Measurements from ENCODE around the gene PRPS2. TPM values are rescaled to one million over a fixed set of nuclear protein-coding genes. Genes with fewer than 3 reads are reported as not detected.

Gene PRPS2
- polyA plus RNA-seq, 1 of the 3 experiments (the other 2 are of a cell fraction) = 11.1 TPM

DNA sequence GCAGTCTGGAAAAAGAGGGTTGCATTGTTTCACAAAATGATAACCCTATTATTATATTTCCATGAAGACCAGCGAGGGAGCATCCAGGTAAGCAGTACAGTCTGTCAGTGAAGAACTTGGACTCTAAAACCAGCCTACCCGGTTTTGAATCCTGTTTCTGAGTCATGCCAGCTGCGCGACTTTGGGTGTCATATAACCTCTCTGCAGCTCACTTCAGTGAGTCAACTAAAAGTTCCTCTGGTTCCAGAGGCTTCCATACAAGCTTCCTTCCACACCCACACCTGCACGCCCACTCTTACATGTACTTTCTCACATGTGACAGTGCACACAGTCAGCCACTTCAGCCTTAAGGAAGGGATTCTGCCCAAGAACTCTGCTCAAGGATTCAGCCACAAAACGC is 49.8 kb upstream of the PRPS2 start:
- no peaks in the 10 kb centered on the region for H3K9me3 ChIP-seq
- POLR2A ChIA-PET = no interaction called here
- no peak overlapping the region for H3K4me2 ChIP-seq
- CTCF ChIA-PET = interaction anchor here (0.9 kb wide), 1 partner anchor 40 kb away, joined by 3 read pairs; no protein-coding TSS in a partner anchor
- H3F3A ChIP-seq (replicated peaks; ENCODE audit: insufficient read depth) = no peaks in the 10 kb centered on the region
- H3K9me2 ChIP-seq = no peaks in the 10 kb centered on the region
- no peaks in the 10 kb centered on the region for H4K20me1 ChIP-seq (ENCODE audit: insufficient read depth)
- H2AFZ ChIP-seq (ENCODE audit: low read depth) = no peak overlapping the region
- no peak for DNase-seq
- no peaks in the 10 kb centered on the region for H3K79me2 ChIP-seq (ENCODE audit: insufficient read depth)
- no peak overlapping the region for H3K4me3 ChIP-seq (ENCODE audit: low read depth in 2 of 2, low read length in 1 of 2)
- H3K4me1 ChIP-seq (ENCODE audit: control insufficient read depth in 1 of 2, insufficient read depth in 2 of 2, low read depth in 1 of 2, low read length in 1 of 2) = no peaks in the 10 kb centered on the region
- 5% methylated on average over 6 of the region's 6 CpGs for WGBS (ENCODE audit: low lambda C conversion rate)
- no peaks in the 10 kb centered on the region for H3K27me3 ChIP-seq (ENCODE audit: insufficient read depth)
- H3K9ac ChIP-seq = no peak overlapping the region
- no peaks in the 10 kb centered on the region for H3K36me3 ChIP-seq (replicated peaks in 1 of 2; ENCODE audit: control insufficient read depth in 1 of 2, insufficient read depth in 2 of 2, low read length in 1 of 2)
- TF ChIP-seq RCOR1 (IDR thresholded peaks at IDR 0.05; ENCODE audit: low read length) (no peak), NFIC (IDR thresholded peaks at IDR 0.05; ENCODE audit: borderline replicate concordance) (no peak)
- H3K27ac ChIP-seq (ENCODE audit: low read depth in 2 of 2, low read length in 1 of 2) = no peak overlapping the region

GRCh38 chrX:12747433-12747832 is 43.8 kb upstream of the PRPS2 start:
- Histone ChIP-seq H3K9me3 (no peaks in the 10 kb centered on the region), H3F3A (replicated peaks; ENCODE audit: insufficient read depth) (no peaks in the 10 kb centered on the region), H3K27me3 (ENCODE audit: insufficient read depth) (no peaks in the 10 kb centered on the region; the same call in 1 of the 2 replicates), H3K79me2 (ENCODE audit: insufficient read depth) (no peaks in the 10 kb centered on the region), H3K4me1 (ENCODE audit: control insufficient read depth in 1 of 2, insufficient read depth in 2 of 2, low read depth in 1 of 2, low read length in 1 of 2) (no peaks in the 10 kb centered on the region), H3K4me3 (ENCODE audit: low read depth in 2 of 2, low read length in 1 of 2) (no peak overlapping the region), H3K9me2 (no peaks in the 10 kb centered on the region), H2AFZ (ENCODE audit: low read depth) (no peak overlapping the region), H3K9ac (no peak overlapping the region), H3K27ac (ENCODE audit: low read depth in 2 of 2, low read length in 1 of 2) (no peak overlapping the region), H4K20me1 (ENCODE audit: insufficient read depth) (no peaks in the 10 kb centered on the region), H3K4me2 (no peak overlapping the region), H3K36me3 (replicated peaks in 1 of 2; ENCODE audit: control insufficient read depth in 1 of 2, insufficient read depth in 2 of 2, low read length in 1 of 2) (no peaks in the 10 kb centered on the region)
- 31% methylated on average over 1 of the region's 1 CpG for WGBS (ENCODE audit: low lambda C conversion rate)
- POLR2A ChIA-PET = no interaction called here
- CTCF ChIA-PET = interaction anchor here (3.1 kb wide), 1 partner anchor 23 kb away, joined by 13 read pairs; no protein-coding TSS in a partner anchor
- no peak for DNase-seq
- TF ChIP-seq PBX3 (IDR thresholded peaks at IDR 0.05) (no peak), JUND (IDR thresholded peaks at IDR 0.05) (no peak)

DNA sequence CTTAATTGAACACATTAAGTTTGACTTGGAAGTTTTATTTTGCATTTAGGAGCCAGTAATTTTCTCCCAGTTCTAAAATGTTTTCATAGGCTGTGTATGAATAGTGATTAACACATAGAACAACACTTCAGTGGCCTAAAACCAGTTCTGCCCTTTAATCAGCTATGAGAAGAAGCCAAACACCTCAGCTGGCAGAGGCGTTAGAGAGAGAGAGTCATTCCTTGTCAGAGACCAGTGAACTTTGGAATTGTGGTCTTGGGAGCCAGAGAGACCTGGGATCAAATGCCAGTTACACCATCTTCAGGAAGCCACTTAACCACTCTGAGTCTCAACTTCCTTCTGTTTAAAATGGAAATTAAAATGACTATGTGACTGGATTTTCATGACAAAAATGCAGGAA is 39.3 kb upstream of the PRPS2 start:
- no peaks in the 10 kb centered on the region for H4K20me1 ChIP-seq (ENCODE audit: insufficient read depth)
- no peaks in the 10 kb centered on the region for H3K9me2 ChIP-seq
- DNase-seq = no peak
- TF ChIP-seq FOXM1 (IDR thresholded peaks at IDR 0.05; ENCODE audit: low read depth) (no peak), IRF3 (IDR thresholded peaks at IDR 0.05; ENCODE audit: low read depth, low read length) (no peak), TAF1 (IDR thresholded peaks at IDR 0.05; ENCODE audit: borderline replicate concordance, low read depth, low read length) (no peak), RFX5 (IDR thresholded peaks at IDR 0.05; ENCODE audit: low read length) (no peak), JUND (IDR thresholded peaks at IDR 0.05) (no peak), TCF12 (IDR thresholded peaks at IDR 0.05) (no peak)
- H3K27ac ChIP-seq (ENCODE audit: low read depth in 2 of 2, low read length in 1 of 2) = no peak overlapping the region
- H3K9me3 ChIP-seq = no peaks in the 10 kb centered on the region
- H3K79me2 ChIP-seq (ENCODE audit: insufficient read depth) = no peaks in the 10 kb centered on the region
- 0% methylated on average over 1 of the region's 1 CpG for WGBS (ENCODE audit: low lambda C conversion rate)
- no peak overlapping the region for H3K4me2 ChIP-seq
- H2AFZ ChIP-seq (ENCODE audit: low read depth) = no peak overlapping the region
- ChIA-PET POLR2A (interaction anchor here (0.6 kb wide), 1 partner anchor 9 kb away, joined by 5 read pairs; no protein-coding TSS in a partner anchor), CTCF (interaction anchor here (2.1 kb wide), 1 partner anchor 18 kb away, joined by 11 read pairs; no protein-coding TSS in a partner anchor)
- H3K4me3 ChIP-seq (ENCODE audit: low read depth in 2 of 2, low read length in 1 of 2) = no peak overlapping the region
- no peaks in the 10 kb centered on the region for H3F3A ChIP-seq (replicated peaks; ENCODE audit: insufficient read depth)
- no peaks in the 10 kb centered on the region for H3K4me1 ChIP-seq (ENCODE audit: control insufficient read depth in 1 of 2, insufficient read depth in 2 of 2, low read depth in 1 of 2, low read length in 1 of 2)
- H3K27me3 ChIP-seq (ENCODE audit: insufficient read depth) = no peaks in the 10 kb centered on the region; the same call in 1 of the 2 replicates
- H3K9ac ChIP-seq = no peak overlapping the region
- H3K36me3 ChIP-seq (replicated peaks in 1 of 2; ENCODE audit: control insufficient read depth in 1 of 2, insufficient read depth in 2 of 2, low read length in 1 of 2) = no peaks in the 10 kb centered on the region
